Mammary epithelial cell (primary cell): Measurements from ENCODE around the gene USP37.

Experiments
- CTCF ChIP-seq, 2 donors: IDR thresholded peaks in 1 of 2; conservative IDR thresholded peaks in 1 of 2; 2 replicates each; pipeline ENCODE4 v1.5.1; 2011 to 2012; ENCODE audit warnings: inconsistent platforms in 2 of 2, low read length in 2 of 2, mild to moderate bottlenecking in 2 of 2, control low read depth in 1 of 2, low read depth in 1 of 2; ENCODE audit not compliant: insufficient read depth in 1 of 2; ENCODE audit errors: extremely low read depth in 1 of 2
- EZH2 ChIP-seq: IDR thresholded peaks from 2 replicates; pipeline ENCODE4 v1.6.1; 2012; ENCODE audit warnings: low read length, inconsistent platforms, borderline replicate concordance

DNA sequence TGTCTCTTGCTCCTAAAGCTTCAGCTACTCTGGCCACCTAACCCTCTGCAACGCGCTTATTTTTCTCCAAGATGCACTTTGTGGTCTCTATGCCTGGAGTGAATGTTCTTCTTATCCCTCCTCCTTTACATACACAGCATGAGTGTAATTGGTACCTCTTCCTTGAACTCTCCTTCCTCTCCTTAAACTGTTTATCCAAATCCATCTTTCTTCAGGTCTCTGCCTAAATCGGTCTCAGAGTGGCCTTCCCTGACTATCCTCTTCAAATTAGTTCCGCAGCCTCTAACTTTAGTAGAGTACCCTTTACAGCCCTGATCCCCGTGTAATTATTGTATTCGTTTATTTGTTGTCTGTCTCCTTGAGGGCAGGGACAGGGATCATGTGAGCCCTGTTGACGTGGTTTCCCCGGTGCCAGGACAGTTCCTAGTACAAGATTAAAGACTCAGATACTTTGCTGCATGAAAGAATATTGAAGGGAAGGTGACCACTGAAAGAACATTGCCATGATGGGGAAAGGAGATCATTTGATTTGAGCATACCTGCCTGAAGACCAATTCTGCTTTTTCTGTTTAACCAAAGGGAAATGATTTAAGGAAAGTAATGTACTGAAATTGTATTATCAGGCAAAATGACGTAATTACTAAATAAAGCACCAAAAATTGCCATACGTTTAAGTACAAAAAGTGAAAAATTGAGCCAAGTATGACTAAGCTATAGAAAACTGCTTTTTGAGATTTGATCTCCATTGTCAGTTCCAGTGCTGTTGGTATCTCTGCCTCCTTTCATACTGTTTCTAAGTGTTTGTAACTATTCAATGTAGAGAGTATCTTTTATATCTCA, 1.7 kb upstream of the USP37 start:
- TF ChIP-seq CTCF (conservative IDR thresholded peaks at IDR 0.05 in 1 of 2, IDR thresholded peaks at IDR 0.05 in 1 of 2; ENCODE audit: extremely low read depth in 1 of 2, insufficient read depth in 1 of 2, low read depth in 1 of 2, low read length in 2 of 2) (no peak), EZH2 (no peak)
